Vagina (tissue), 2 donors: ENCODE data around the gene PLA2G2A.

ENCODE experiments used
- CTCF ChIP-seq, 3 experiments: fragments of 450-650 bp in 2 of 3; fragments of 200-600 bp in 1 of 3; sonication (generic) in 1 of 3; IDR thresholded peaks; one replicate each; pipeline ENCODE4 v1.5.1; 2017 to 2019; ENCODE audit warnings: antibody characterized with exemption in 3 of 3, mild to moderate bottlenecking in 2 of 3, moderate library complexity in 2 of 3
- POLR2A ChIP-seq, 2 donors: fragments of 450-650 bp; IDR thresholded peaks; one replicate each; pipeline ENCODE4 v1.6.1; 2017; ENCODE audit warnings: antibody characterized with exemption in 2 of 2, mild to moderate bottlenecking in 2 of 2, moderate library complexity in 2 of 2
- POLR2AphosphoS5 ChIP-seq, 2 donors: sonication (generic); formaldehyde crosslinking; IDR thresholded peaks; one replicate each; pipeline ENCODE4 v1.9.0; 2017; ENCODE audit warnings: antibody characterized with exemption in 2 of 2, mild to moderate bottlenecking in 2 of 2, low read depth in 1 of 2; ENCODE audit not compliant: insufficient read depth in 1 of 2

- TF ChIP-seq POLR2AphosphoS5 (IDR thresholded peaks at IDR 0.05; ENCODE audit: insufficient read depth in 1 of 2, low read depth in 1 of 2) (no peak), CTCF (IDR thresholded peaks at IDR 0.05) (no peak), POLR2A (IDR thresholded peaks at IDR 0.05) (no peak)
These were observed 21.6 kb downstream of the PLA2G2A start for GRCh38 chr1:19957779-19958178.
